HG02981 (cell line): ENCODE results near the gene SLC6A7.

Source experiments
- ATAC-seq: cut with Tn5 transposase; IDR thresholded peaks from one replicate; pipeline ENCODE4 v1.9.1; 2021; ENCODE audit warnings: mild to moderate bottlenecking, moderate library complexity; ENCODE audit not compliant: unreplicated experiment

The SLC6A7 gene

GRCh38 chr5:150189326-150189725 is 536 bp upstream of the SLC6A7 start:
- ATAC-seq: no peak

- no peak for ATAC-seq
These were observed 679 bp downstream of the SLC6A7 start for GRCh38 chr5:150190503-150190979.

- ATAC-seq: no peak
These were observed 1.1 kb downstream of the SLC6A7 start for GRCh38 chr5:150190987-150191386.

- ATAC-seq: no peak
These were observed 2.6 kb downstream of the SLC6A7 start for GRCh38 chr5:150192462-150192861.

- no peak for ATAC-seq
These were observed 6.0 kb downstream of the SLC6A7 start for GRCh38 chr5:150195736-150196485.

- no peak for ATAC-seq
These were observed 6.7 kb downstream of the SLC6A7 start for GRCh38 chr5:150196514-150196913.

- no peak for ATAC-seq
These were observed 7.1 kb downstream of the SLC6A7 start for GRCh38 chr5:150196986-150197385.

GRCh38 chr5:150197476-150197875 is 7.6 kb downstream of the SLC6A7 start:
- ATAC-seq: no peak

- no peak for ATAC-seq
These were observed 12.6 kb downstream of the SLC6A7 start for GRCh38 chr5:150202501-150202900.

- ATAC-seq: no peak
These were observed 14.1 kb downstream of the SLC6A7 start for GRCh38 chr5:150203832-150204589.

- no peak for ATAC-seq
These were observed 14.7 kb downstream of the SLC6A7 start for GRCh38 chr5:150204590-150204960.

- no peak for ATAC-seq
These were observed 16.4 kb downstream of the SLC6A7 start for GRCh38 chr5:150206098-150206778.

GRCh38 chr5:150206779-150207115 is 16.9 kb downstream of the SLC6A7 start:
- ATAC-seq: no peak

GRCh38 chr5:150208187-150209098 is 18.6 kb downstream of the SLC6A7 start:
- ATAC-seq: no peak

GRCh38 chr5:150209099-150209635 is 19.3 kb downstream of the SLC6A7 start:
- ATAC-seq: peak; percentile 40

- no peak for ATAC-seq
These were observed 20.8 kb downstream of the SLC6A7 start for GRCh38 chr5:150210644-150211043.

GRCh38 chr5:150211156-150212030 is 21.5 kb downstream of the SLC6A7 start:
- no peak for ATAC-seq

- no peak for ATAC-seq
These were observed 23.7 kb downstream of the SLC6A7 start for GRCh38 chr5:150213530-150213929.

GRCh38 chr5:150214289-150214688 is 24.4 kb downstream of the SLC6A7 start:
- ATAC-seq: no peak
